ENCODE results near the gene CA10.

Gene CA10

DNA sequence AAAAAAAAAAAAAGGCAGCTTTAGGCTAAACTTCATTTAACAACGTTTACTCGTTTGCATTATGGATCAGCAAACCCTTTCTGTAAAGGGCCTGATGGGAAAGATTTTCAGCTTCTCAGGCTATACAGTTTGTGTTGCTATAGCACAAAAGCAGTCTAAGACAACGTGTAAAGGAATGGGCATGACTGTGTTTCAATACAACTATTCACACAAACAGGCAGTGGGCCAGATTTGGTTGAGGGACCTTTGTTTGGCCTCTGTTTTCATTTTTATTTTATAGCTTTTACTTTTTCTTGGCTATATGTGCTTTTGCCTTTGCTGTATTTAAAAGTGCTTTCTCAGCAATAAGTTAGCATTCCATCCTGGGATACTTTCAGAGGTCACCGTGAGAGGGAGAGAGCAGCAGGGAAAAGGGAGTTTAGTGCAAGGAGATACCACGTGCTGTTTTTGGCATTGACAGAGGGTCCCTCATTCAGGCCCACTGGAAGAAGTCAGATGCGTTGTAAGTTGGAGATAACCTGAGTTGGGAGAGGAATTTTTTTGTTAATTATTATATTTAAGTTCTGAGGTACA lies 562.6 kb downstream of the CA10 start:
- DNase-seq (ENCODE audit: low spot score) = no peak

- no peak for DNase-seq (ENCODE audit: low spot score)
These were observed 568.4 kb downstream of the CA10 start for GRCh38 chr17:51590071-51590656.

DNA sequence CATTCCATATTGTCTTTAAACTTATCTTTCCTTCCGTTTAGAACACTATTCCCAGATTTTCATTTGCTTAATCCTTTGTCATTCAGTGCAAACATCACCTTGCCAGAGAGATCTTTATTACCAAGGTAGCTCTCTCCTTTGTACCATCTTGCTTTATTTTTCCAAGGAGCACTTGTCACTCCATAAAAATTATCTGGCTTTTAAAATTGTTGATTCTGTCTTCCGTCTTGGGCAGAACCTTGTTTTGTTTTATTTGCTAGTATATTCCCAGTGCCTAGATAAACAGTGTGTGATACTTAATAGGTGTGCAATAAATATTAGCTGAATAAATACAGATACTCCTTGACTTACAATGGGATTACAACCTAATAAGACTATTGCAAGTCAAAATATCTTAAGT lies 570.5 kb downstream of the CA10 start:
- DNase-seq (ENCODE audit: low spot score) = no peak

DNA sequence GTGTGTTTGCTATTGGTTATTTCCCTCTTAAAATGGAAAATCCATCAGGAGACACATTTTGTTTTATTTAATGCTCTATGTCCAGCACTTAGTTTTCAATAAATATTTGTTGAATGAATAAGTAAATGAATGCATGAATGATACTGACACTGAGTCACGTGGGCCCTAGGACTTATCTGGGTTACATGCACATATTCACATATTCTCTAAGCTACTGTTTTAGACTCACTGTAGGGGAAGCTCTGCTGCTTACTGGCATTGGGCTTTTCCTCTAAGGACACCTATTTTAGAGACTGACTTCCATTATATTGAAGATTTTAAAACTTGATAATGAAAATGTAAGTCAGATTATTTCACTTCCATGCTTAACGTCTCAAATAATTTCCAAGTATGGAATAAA lies 571.0 kb downstream of the CA10 start:
- no peak for DNase-seq (ENCODE audit: low spot score)

DNA sequence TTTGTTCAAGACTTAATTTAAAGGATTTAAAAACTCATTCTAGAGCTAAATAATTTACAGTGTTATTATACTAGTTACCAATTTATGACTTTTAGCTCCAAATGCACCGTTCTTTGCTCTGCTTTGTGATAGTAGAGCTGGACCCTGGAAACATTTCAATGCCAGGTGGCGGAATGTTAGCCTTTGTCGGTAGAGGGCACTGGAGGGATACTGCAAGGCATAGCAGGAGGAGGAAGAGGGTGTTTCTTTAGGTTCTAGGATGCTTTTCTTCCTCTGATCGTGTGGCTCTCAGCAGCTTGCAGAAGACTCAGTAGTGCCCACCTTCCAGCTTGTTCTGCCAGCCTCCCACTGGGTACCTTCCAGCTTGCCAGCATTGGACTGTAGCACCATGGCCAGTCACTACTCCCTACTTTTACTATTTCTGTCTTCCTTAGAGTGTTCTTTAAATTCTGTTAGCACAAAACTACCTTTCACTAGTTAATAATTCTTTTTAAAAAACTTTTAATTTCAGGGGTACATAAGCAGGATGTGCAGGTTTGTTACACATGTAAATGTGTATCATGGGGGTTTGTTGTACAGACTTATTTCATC lies 572.9 kb downstream of the CA10 start:
- DNase-seq (ENCODE audit: low spot score) = peak; percentile 8

DNA sequence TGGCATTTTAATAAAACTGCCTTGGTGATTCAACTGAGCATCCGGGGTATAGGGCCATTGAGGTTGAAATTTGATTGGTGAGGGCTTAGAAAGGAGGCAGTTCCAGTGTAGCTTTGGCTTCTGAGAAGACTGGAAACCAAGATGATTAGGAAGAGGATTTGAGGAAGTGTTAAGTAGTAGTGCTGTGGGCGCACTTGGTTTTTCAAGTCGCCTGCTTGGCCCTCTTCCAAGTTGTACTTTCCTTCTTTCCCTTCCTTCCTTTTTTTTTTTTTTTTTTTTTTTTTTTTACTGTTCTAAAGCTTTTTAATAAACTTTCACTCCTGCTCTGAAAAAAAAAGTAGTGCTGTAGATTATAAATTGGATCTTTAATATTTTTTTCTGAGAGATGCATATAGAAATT lies 577.6 kb downstream of the CA10 start:
- no peak for DNase-seq (ENCODE audit: low spot score)

Data from HuH-7.5 (cell line).